RWPE2 (cell line): Measurements from ENCODE around the gene CABS1.

Experiments
- ATAC-seq: fragments of 200-7000 bp; cut with Tn5 transposase; 3 replicates; pipeline ENCODE4 v1.9.1; 2021; ENCODE audit warnings: low read depth
- DNase-seq: peaks from one replicate; pipeline ENCODE4 v3.0.0-alpha.2; 2020; ENCODE audit warnings: low spot score
- H3K27ac ChIP-seq: fragments of 450-650 bp; 2 replicates; pipeline ENCODE4 v1.5.1; 2017; ENCODE audit warnings: mild to moderate bottlenecking; ENCODE audit not compliant: poor library complexity, severe bottlenecking
- H3K27me3 ChIP-seq: fragments of 250-450 bp; sonication (Bioruptor Pico); 2 replicates; pipeline ENCODE4 v1.5.1; 2021; ENCODE audit warnings: mild to moderate bottlenecking, moderate library complexity; ENCODE audit not compliant: insufficient read depth, poor library complexity, severe bottlenecking
- H3K36me3 ChIP-seq: fragments of 250-450 bp; sonication (Bioruptor Pico); 2 replicates; pipeline ENCODE4 v1.5.1; 2020; ENCODE audit warnings: low read depth, mild to moderate bottlenecking, moderate library complexity
- H3K4me1 ChIP-seq: fragments of 250-450 bp; sonication (Bioruptor Pico); 2 replicates; pipeline ENCODE4 v1.5.1; 2021; ENCODE audit warnings: mild to moderate bottlenecking, moderate library complexity; ENCODE audit not compliant: insufficient read depth, poor library complexity, severe bottlenecking
- H3K4me3 ChIP-seq: fragments of 250-450 bp; sonication (Bioruptor Pico); 2 replicates; pipeline ENCODE4 v1.5.1; 2021; ENCODE audit warnings: mild to moderate bottlenecking, moderate library complexity; ENCODE audit not compliant: severe bottlenecking
- H3K9me3 ChIP-seq: fragments of 250-450 bp; sonication (Bioruptor Pico); 2 replicates; pipeline ENCODE4 v1.5.1; 2021; ENCODE audit warnings: mild to moderate bottlenecking, moderate library complexity; ENCODE audit not compliant: severe bottlenecking
- CTCF ChIP-seq: fragments of 450-650 bp; IDR thresholded peaks from one replicate; pipeline ENCODE4 v1.5.1; 2017; ENCODE audit warnings: mild to moderate bottlenecking, moderate library complexity; ENCODE audit not compliant: poor library complexity, severe bottlenecking

Gene CABS1

GRCh38 chr4:70367813-70368212, 33.0 kb downstream of the CABS1 start:
- no peak overlapping the region for H3K4me3 ChIP-seq
- no peaks in the 10 kb centered on the region for H3K36me3 ChIP-seq
- DNase-seq, result no peak
- no peaks in the 10 kb centered on the region for H3K27me3 ChIP-seq
- no peaks in the 10 kb centered on the region for H3K9me3 ChIP-seq
- H3K4me1 ChIP-seq, result peaks cover 3% of the 10 kb centered on the region
- ATAC-seq, result no peak
- no peak for TF ChIP-seq CTCF
- no peak overlapping the region for H3K27ac ChIP-seq

DNA sequence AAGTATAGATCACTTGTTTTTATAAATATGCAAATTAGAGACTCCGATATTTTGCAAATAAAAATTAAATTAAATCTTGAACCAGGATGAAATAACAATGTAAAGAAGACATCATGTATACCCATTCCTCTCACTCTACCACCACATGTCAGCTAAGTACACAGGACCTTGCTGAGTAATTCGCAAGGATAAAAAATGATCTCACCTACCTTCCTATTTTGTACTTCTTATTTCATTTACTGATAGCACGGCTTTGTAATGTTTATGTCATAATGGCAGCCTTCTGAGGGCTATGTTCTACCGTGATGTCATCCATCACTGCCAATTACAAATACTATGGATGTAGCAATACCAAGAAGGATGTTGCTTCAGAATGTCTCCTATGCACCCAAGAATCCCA, 37.2 kb downstream of the CABS1 start:
- ATAC-seq, result no peak

DNA sequence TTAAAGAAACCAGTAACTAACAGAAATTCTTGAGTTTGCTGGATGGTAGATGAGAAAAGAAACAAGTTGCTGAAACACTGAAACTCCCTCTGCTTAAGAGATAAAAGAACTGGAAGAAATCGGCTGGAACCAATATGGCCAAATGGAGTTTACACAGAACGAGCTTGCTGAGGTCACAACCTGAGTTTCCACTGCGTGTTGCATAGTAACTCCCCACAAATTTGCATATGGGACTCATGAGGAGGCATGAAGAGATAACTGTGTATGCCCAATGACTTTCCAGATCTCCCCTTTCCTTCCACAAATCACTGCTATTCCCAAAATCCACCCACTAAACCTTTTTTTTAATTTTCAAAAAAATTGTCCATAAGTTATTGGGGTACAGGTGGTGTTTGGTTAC, 38.0 kb downstream of the CABS1 start:
- no peak for TF ChIP-seq CTCF
- H3K4me1 ChIP-seq, result no peaks in the 10 kb centered on the region
- no peak overlapping the region for H3K4me3 ChIP-seq
- H3K27me3 ChIP-seq, result no peaks in the 10 kb centered on the region
- no peaks in the 10 kb centered on the region for H3K36me3 ChIP-seq
- H3K27ac ChIP-seq, result no peak overlapping the region
- ATAC-seq (no peak), DNase-seq (no peak)
- H3K9me3 ChIP-seq, result no peaks in the 10 kb centered on the region

More for the DNA sequence above, 37.2 kb downstream of the CABS1 start:
- Histone ChIP-seq H3K27me3 (no peaks in the 10 kb centered on the region), H3K9me3 (no peaks in the 10 kb centered on the region), H3K4me3 (no peak overlapping the region), H3K36me3 (no peaks in the 10 kb centered on the region), H3K4me1 (no peaks in the 10 kb centered on the region), H3K27ac (no peak overlapping the region)
- TF ChIP-seq CTCF, result no peak
- DNase-seq, result no peak

GRCh38 chr4:70380578-70380977, 45.8 kb downstream of the CABS1 start:
- no peak overlapping the region for H3K27ac ChIP-seq

More at GRCh38 chr4:70380578-70380977, 45.8 kb downstream of the CABS1 start:
- DNase-seq (no peak), ATAC-seq (no peak)
- Histone ChIP-seq H3K4me1 (no peaks in the 10 kb centered on the region), H3K4me3 (no peak overlapping the region), H3K9me3 (no peaks in the 10 kb centered on the region), H3K36me3 (no peaks in the 10 kb centered on the region), H3K27me3 (no peaks in the 10 kb centered on the region)
- TF ChIP-seq CTCF, result no peak
